Measurements from ENCODE around the gene LILRA5. TPM values are rescaled to one million over a fixed set of nuclear protein-coding genes. Genes with fewer than 3 reads are reported as not detected.
"Not testable (repeated sequence)": the region's sequence is repeated elsewhere in the genome, so short reads cannot be mapped to it uniquely, and the experiment has no call there.

LILRA5 gene
- total RNA-seq, 1 experiment from 2014 or later = not detected

- not testable (repeated sequence) for DNase-seq (ENCODE audit: extremely low read depth, low read depth)
Measured at GRCh38 chr19:54278571-54279195, 34.3 kb downstream of the LILRA5 start.

DNA sequence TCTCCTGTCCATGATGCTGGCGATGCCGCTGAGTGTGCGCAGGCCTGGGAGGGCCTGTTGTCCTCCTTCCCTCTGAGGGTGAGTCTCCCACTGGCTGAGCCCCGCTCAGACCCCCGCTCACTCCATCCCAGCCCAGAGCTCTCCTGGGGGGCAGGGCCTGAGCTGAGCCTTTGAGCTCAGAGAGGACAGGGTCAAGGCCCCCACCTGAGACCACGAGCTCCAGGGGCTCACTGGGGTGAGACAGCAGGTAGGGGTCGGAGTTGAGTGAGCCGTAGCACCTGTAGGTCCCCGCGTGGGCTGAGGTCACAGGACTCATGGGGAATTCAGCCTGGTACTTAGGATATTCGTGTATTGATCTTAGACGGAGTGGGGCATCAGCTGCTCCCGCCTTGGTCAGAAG lies 34.9 kb downstream of the LILRA5 start:
- not testable (repeated sequence) for DNase-seq (ENCODE audit: extremely low read depth, low read depth)

DNA sequence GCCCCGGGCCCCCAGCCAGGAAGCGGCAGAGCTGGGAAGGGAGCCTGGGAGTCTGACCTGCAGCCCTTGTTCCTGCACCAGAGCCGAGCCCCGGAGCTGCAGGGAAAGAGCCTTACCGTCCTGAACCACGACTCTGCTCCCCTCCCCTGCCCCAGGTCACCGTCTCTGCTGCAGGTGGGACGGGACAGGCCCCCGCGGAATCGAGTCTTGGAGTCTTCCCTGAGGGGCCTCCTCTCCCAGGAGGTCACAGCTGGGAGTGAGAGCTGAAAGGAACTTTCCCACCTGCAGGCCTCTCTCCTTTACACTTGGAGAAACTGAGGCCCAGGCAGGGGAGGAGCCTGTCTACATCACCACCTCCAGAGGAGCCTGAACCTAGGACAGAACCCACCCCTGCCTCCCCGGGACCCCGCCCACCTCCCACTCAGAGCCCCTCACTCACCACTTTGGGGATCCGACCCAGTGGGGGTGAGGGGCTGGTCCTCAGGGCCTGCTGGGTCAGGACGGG lies 35.8 kb downstream of the LILRA5 start:
- DNase-seq (ENCODE audit: extremely low read depth, low read depth) = not testable (repeated sequence)

- no peak for DNase-seq (ENCODE audit: extremely low read depth, low read depth)
Measured at GRCh38 chr19:54275951-54276350, 37.0 kb downstream of the LILRA5 start.

- not testable (repeated sequence) for DNase-seq (ENCODE audit: extremely low read depth, low read depth)
Measured at GRCh38 chr19:54274516-54274915, 38.5 kb downstream of the LILRA5 start.

GRCh38 chr19:54273821-54274220 lies 39.1 kb downstream of the LILRA5 start:
- DNase-seq (ENCODE audit: extremely low read depth, low read depth) = no peak

DNA sequence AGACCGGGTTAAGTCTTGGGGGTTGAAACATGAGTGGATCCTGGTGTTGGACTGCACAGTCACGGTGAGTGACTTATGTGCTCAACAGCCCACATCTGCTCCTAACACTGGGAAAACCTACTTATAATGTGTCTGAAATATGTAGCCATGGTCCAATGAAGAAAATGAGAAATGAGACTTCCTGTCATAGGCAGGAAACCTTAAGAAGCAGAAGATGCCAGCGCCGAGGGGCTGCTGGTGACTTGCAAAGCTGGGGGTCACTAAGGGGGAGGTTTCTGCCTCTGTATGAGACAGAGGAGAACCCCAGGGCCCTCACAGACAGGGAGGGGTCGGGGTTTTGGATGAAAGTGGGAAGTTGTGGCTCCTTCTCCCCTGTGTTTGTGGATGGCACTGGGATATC lies 40.8 kb downstream of the LILRA5 start:
- DNase-seq (ENCODE audit: extremely low read depth, low read depth) = not testable (repeated sequence)

- not testable (repeated sequence) for DNase-seq (ENCODE audit: extremely low read depth, low read depth)
Measured at GRCh38 chr19:54271587-54271986, 41.4 kb downstream of the LILRA5 start.

DNA sequence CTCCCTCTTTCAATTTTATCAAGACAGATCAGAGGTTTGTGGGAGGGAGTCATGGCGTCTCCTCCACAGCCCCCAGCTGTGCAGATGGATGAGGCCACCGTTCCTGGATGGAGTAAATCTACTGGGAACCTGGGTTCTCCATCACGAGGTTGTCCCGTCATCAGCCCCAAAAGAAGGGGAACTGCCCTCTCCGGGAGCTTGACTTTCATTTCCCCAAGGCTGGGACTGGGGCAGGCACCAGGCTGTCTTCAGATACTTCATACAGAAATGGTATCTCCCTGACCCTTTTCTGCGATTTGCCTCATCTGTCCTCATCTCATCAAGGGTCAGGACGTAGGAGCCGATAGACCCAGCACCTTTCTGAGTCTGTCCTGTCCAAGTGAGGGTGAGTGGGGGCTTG lies 41.9 kb downstream of the LILRA5 start:
- no peak for DNase-seq (ENCODE audit: extremely low read depth, low read depth)

DNA sequence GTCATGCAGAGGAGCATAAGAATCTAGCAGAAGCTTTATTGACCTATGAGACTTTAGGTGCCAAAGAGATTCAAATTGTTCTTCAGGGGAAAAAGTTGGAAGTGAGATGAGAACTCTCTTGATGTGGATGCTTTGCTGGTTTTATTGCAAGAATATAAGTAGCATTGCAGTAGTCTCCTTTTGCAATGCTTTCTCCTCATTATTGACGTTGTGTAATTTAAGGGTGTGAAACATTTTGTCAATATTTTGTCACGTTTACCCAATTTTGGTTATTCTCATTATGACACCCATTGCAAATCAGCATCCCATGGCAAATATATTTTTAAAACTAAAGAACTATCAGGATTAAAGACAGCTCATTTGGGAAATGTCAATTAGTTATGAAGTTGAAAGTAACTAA lies 44.0 kb downstream of the LILRA5 start:
- DNase-seq (ENCODE audit: extremely low read depth, low read depth) = no peak

- peak; percentile 56 for DNase-seq (ENCODE audit: extremely low read depth, low read depth)
Measured at GRCh38 chr19:54266133-54266532, 46.8 kb downstream of the LILRA5 start.

GRCh38 chr19:54262470-54262869 lies 50.5 kb downstream of the LILRA5 start:
- no peak for DNase-seq (ENCODE audit: extremely low read depth, low read depth)

GRCh38 chr19:54262066-54262465 lies 50.9 kb downstream of the LILRA5 start:
- DNase-seq (ENCODE audit: extremely low read depth, low read depth) = no peak

GRCh38 chr19:54257116-54257480 lies 55.9 kb downstream of the LILRA5 start, which contains the start of gene LILRB5:
Gene LILRB5, minus strand, starts transcription at chr19:54257273. Its CDS starts 80 bp downstream, at chr19:54257193.
- DNase-seq (ENCODE audit: extremely low read depth, low read depth) = no peak

Small RNAs within 50 kb of the gene (small RNA-seq; reads per million reads assigned to genes)
- 0 reads per million in 2 experiments for gene AC245884.12
- 0 reads per million in 2 experiments for gene MIR4752
- gene RNU6-1307P = 0 reads per million in 2 experiments

Other genes with a start within 250 kb of the LILRA5 start
- gene VSTM1, start 249.3 kb downstream of the LILRA5 start, total RNA-seq (2014; rRNA removed; shearing (Covaris generic)) = not detected in 2 replicates
- gene TARM1, start 231.8 kb downstream of the LILRA5 start, total RNA-seq (2014; rRNA removed; shearing (Covaris generic)) = not detected in 2 replicates
- 0.22 and 0.32 TPM in 2 replicates for gene OSCAR, start 212.4 kb downstream of the LILRA5 start, total RNA-seq (2014; rRNA removed; shearing (Covaris generic))
- gene NDUFA3, start 210.3 kb downstream of the LILRA5 start, total RNA-seq (2014; rRNA removed; shearing (Covaris generic)) = 31.8 and 38.6 TPM in 2 replicates
- 8.3 and 10.2 TPM in 2 replicates for gene TFPT, start 197.5 kb downstream of the LILRA5 start, total RNA-seq (2014; rRNA removed; shearing (Covaris generic))
- gene PRPF31, start 197.4 kb downstream of the LILRA5 start, total RNA-seq (2014; rRNA removed; shearing (Covaris generic)) = 28.5 and 34.1 TPM in 2 replicates
- gene CNOT3, start 175.4 kb downstream of the LILRA5 start, total RNA-seq (2014; rRNA removed; shearing (Covaris generic)) = 12.3 and 19.2 TPM in 2 replicates
- gene LENG1, start 153.4 kb downstream of the LILRA5 start, total RNA-seq (2014; rRNA removed; shearing (Covaris generic)) = 7.7 and 8.2 TPM in 2 replicates
- gene TMC4, start 140.0 kb downstream of the LILRA5 start, total RNA-seq (2014; rRNA removed; shearing (Covaris generic)) = 0.30 and 0.63 TPM in 2 replicates
- gene MBOAT7, start 123.6 kb downstream of the LILRA5 start, total RNA-seq (2014; rRNA removed; shearing (Covaris generic)) = 27.5 and 28.9 TPM in 2 replicates
- 27.3 and 38.4 TPM in 2 replicates for gene TSEN34, start 121.9 kb downstream of the LILRA5 start, total RNA-seq (2014; rRNA removed; shearing (Covaris generic))
- 2,109 and 2,437 TPM in 2 replicates for gene RPS9, start 112.3 kb downstream of the LILRA5 start, total RNA-seq (2014; rRNA removed; shearing (Covaris generic))
- gene LILRB3, start 90.2 kb downstream of the LILRA5 start, total RNA-seq (2014; rRNA removed; shearing (Covaris generic)) = not detected in 2 replicates
- gene LILRA6, start 70.4 kb downstream of the LILRA5 start, total RNA-seq (2014; rRNA removed; shearing (Covaris generic)) = not detected in 2 replicates
- gene LILRB5, start 55.9 kb downstream of the LILRA5 start, total RNA-seq (2014; rRNA removed; shearing (Covaris generic)) = not detected in 2 replicates
- not detected in 2 replicates for gene LILRB2, start 32.1 kb downstream of the LILRA5 start, total RNA-seq (2014; rRNA removed; shearing (Covaris generic))
- gene LILRA4, start 26.0 kb upstream of the LILRA5 start, total RNA-seq (2014; rRNA removed; shearing (Covaris generic)) = not detected in 2 replicates
- not detected in 2 replicates for gene LAIR1, start 51.8 kb upstream of the LILRA5 start, total RNA-seq (2014; rRNA removed; shearing (Covaris generic))
- gene TTYH1, start 102.3 kb upstream of the LILRA5 start, total RNA-seq (2014; rRNA removed; shearing (Covaris generic)) = not detected in 2 replicates
- gene LENG8, start 136.0 kb upstream of the LILRA5 start, total RNA-seq (2014; rRNA removed; shearing (Covaris generic)) = 30.4 and 32.9 TPM in 2 replicates
- gene LENG9, start 150.6 kb upstream of the LILRA5 start, total RNA-seq (2014; rRNA removed; shearing (Covaris generic)) = 6.2 and 8.2 TPM in 2 replicates
- gene CDC42EP5, start 160.1 kb upstream of the LILRA5 start, total RNA-seq (2014; rRNA removed; shearing (Covaris generic)) = 0.17 TPM in 1 of 2 replicates, not detected in the other
- not detected in 2 replicates for gene LAIR2, start 189.7 kb upstream of the LILRA5 start, total RNA-seq (2014; rRNA removed; shearing (Covaris generic))